ENCODE data around the gene STK32A. TPM values are rescaled to one million over a fixed set of nuclear protein-coding genes. Genes with fewer than 3 reads are reported as not detected.

STK32A gene
- total RNA-seq, 1 donor from 2014 or later: 9.7 TPM

GRCh38 chr5:147418613-147419012 lies 183.8 kb downstream of the STK32A start:
- DNase-seq (ENCODE audit: low spot score): no peak

GRCh38 chr5:147426640-147427327 lies 192.0 kb downstream of the STK32A start:
- no peak for DNase-seq (ENCODE audit: low spot score)

GRCh38 chr5:147427521-147428401 lies 192.9 kb downstream of the STK32A start:
- DNase-seq (ENCODE audit: low spot score): no peak

GRCh38 chr5:147430628-147431027 lies 195.8 kb downstream of the STK32A start:
- no peak for DNase-seq (ENCODE audit: low spot score)

GRCh38 chr5:147431586-147431985 lies 196.8 kb downstream of the STK32A start:
- no peak for DNase-seq (ENCODE audit: low spot score)

GRCh38 chr5:147432323-147432722 lies 197.5 kb downstream of the STK32A start:
- DNase-seq (ENCODE audit: low spot score): no peak

- no peak for DNase-seq (ENCODE audit: low spot score)
Observed at GRCh38 chr5:147434049-147434448, 199.2 kb downstream of the STK32A start.

GRCh38 chr5:147436596-147436995 lies 201.8 kb downstream of the STK32A start:
- no peak for DNase-seq (ENCODE audit: low spot score)

- DNase-seq (ENCODE audit: low spot score): no peak
Observed at GRCh38 chr5:147437161-147437596, 202.4 kb downstream of the STK32A start.
